Nephron (organoid): Measurements from ENCODE around the gene PXT1.

ENCODE experiments used
- H3K27ac Mint-ChIP-seq, 3 experiments: 2 replicates each; pipeline ENCODE4 v1.8.0; 2020; ENCODE audit warnings: mixed read lengths in 3 of 3, mild to moderate bottlenecking in 2 of 3, moderate library complexity in 1 of 3
- H3K27me3 Mint-ChIP-seq: 2 replicates; pipeline ENCODE4 v1.8.0; 2021; ENCODE audit warnings: low read depth, mild to moderate bottlenecking, moderate library complexity, mixed read lengths
- H3K36me3 Mint-ChIP-seq: 2 replicates; pipeline ENCODE4 v1.8.0; 2020; ENCODE audit warnings: low read depth, mixed read lengths
- H3K4me1 Mint-ChIP-seq: 2 replicates; pipeline ENCODE4 v1.8.0; 2020; ENCODE audit warnings: mixed read lengths
- H3K4me3 Mint-ChIP-seq, 3 experiments: 2 replicates each; pipeline ENCODE4 v1.8.0; 2020; ENCODE audit warnings: mild to moderate bottlenecking in 3 of 3, mixed read lengths in 3 of 3, moderate library complexity in 2 of 3
- H3K9me3 Mint-ChIP-seq: 2 replicates; pipeline ENCODE4 v1.8.0; 2020; ENCODE audit warnings: mixed read lengths
- CTCF ChIP-seq, 3 experiments: fragments of 200-600 bp; sonication (generic); IDR thresholded peaks; one replicate each; pipeline ENCODE4 v1.5.0; 2021; ENCODE audit warnings: antibody characterized with exemption in 3 of 3; ENCODE audit not compliant: unreplicated experiment in 3 of 3

The PXT1 gene

GRCh38 chr6:36380166-36380565 is 62.5 kb downstream of the PXT1 start:
- no peak overlapping the region for H3K4me3 Mint-ChIP-seq
- H3K27ac Mint-ChIP-seq = no peak overlapping the region
- H3K9me3 Mint-ChIP-seq = no peaks in the 10 kb centered on the region
- TF ChIP-seq CTCF (IDR thresholded peaks at IDR 0.05; ENCODE audit: unreplicated experiment in 3 of 3) = no peak
- H3K27me3 Mint-ChIP-seq = peaks cover 42% of the 10 kb centered on the region
- no peaks in the 10 kb centered on the region for H3K4me1 Mint-ChIP-seq
- H3K36me3 Mint-ChIP-seq = no peaks in the 10 kb centered on the region

GRCh38 chr6:36378936-36379335 is 63.7 kb downstream of the PXT1 start:
- no peak overlapping the region for H3K27ac Mint-ChIP-seq
- no peaks in the 10 kb centered on the region for H3K36me3 Mint-ChIP-seq
- peaks cover 33% of the 10 kb centered on the region for H3K27me3 Mint-ChIP-seq
- H3K9me3 Mint-ChIP-seq = no peaks in the 10 kb centered on the region
- no peak overlapping the region for H3K4me3 Mint-ChIP-seq
- no peak for TF ChIP-seq CTCF (IDR thresholded peaks at IDR 0.05; ENCODE audit: unreplicated experiment in 3 of 3)
- H3K4me1 Mint-ChIP-seq = no peaks in the 10 kb centered on the region

GRCh38 chr6:36378243-36378920 is 64.3 kb downstream of the PXT1 start:
- Mint-ChIP-seq H3K4me1 (no peaks in the 10 kb centered on the region), H3K9me3 (no peaks in the 10 kb centered on the region), H3K4me3 (no peak overlapping the region), H3K36me3 (no peaks in the 10 kb centered on the region), H3K27me3 (peaks cover 31% of the 10 kb centered on the region), H3K27ac (no peak overlapping the region)
- TF ChIP-seq CTCF (IDR thresholded peaks at IDR 0.05; ENCODE audit: unreplicated experiment in 3 of 3) = no peak

GRCh38 chr6:36377594-36377993 is 65.1 kb downstream of the PXT1 start:
- Mint-ChIP-seq H3K27me3 (peaks cover 23% of the 10 kb centered on the region), H3K36me3 (no peaks in the 10 kb centered on the region), H3K4me1 (no peaks in the 10 kb centered on the region), H3K9me3 (no peaks in the 10 kb centered on the region), H3K27ac (no peak overlapping the region), H3K4me3 (no peak overlapping the region)
- no peak for TF ChIP-seq CTCF (IDR thresholded peaks at IDR 0.05; ENCODE audit: unreplicated experiment in 3 of 3)

- Mint-ChIP-seq H3K27ac (no peak overlapping the region), H3K27me3 (peaks cover 24% of the 10 kb centered on the region), H3K36me3 (no peaks in the 10 kb centered on the region), H3K4me1 (peaks cover 4% of the 10 kb centered on the region), H3K9me3 (no peaks in the 10 kb centered on the region), H3K4me3 (no peak overlapping the region)
- TF ChIP-seq CTCF (IDR thresholded peaks at IDR 0.05; ENCODE audit: unreplicated experiment in 3 of 3) = no peak
Measured at GRCh38 chr6:36376742-36377141, 65.9 kb downstream of the PXT1 start.

GRCh38 chr6:36376183-36376582 is 66.5 kb downstream of the PXT1 start:
- Mint-ChIP-seq H3K36me3 (no peaks in the 10 kb centered on the region), H3K4me3 (no peak overlapping the region), H3K27ac (no peak overlapping the region), H3K9me3 (no peaks in the 10 kb centered on the region), H3K4me1 (peaks cover 4% of the 10 kb centered on the region), H3K27me3 (peaks cover 20% of the 10 kb centered on the region)
- TF ChIP-seq CTCF (IDR thresholded peaks at IDR 0.05; ENCODE audit: unreplicated experiment in 3 of 3) = no peak
